D341Med (cell line): ENCODE data around the gene ISLR.

Experiments
- DNase-seq: peaks from one replicate; pipeline ENCODE4 v3.0.0; 2012; ENCODE audit warnings: low spot score

The ISLR gene

GRCh38 chr15:74171965-74172541 lies 1.5 kb upstream of the ISLR start:
- no peak for DNase-seq

GRCh38 chr15:74172701-74173379 lies 670 bp upstream of the ISLR start:
- peak; percentile 46 for DNase-seq

GRCh38 chr15:74174219-74174957 lies 878 bp downstream of the ISLR start:
- no peak for DNase-seq

GRCh38 chr15:74174958-74175253 lies 1.4 kb downstream of the ISLR start:
- DNase-seq: no peak

GRCh38 chr15:74175271-74176191 lies 2.0 kb downstream of the ISLR start:
- DNase-seq: no peak

GRCh38 chr15:74176262-74177214 lies 3.0 kb downstream of the ISLR start:
- DNase-seq: no peak

GRCh38 chr15:74178326-74179100 lies 5.0 kb downstream of the ISLR start:
- DNase-seq: no peak

GRCh38 chr15:74179101-74179841 lies 5.8 kb downstream of the ISLR start:
- no peak for DNase-seq

- DNase-seq: no peak
These were observed 6.7 kb downstream of the ISLR start for GRCh38 chr15:74179983-74180880.

GRCh38 chr15:74180881-74181602 lies 7.5 kb downstream of the ISLR start:
- no peak for DNase-seq

GRCh38 chr15:74182131-74182530 lies 8.6 kb downstream of the ISLR start:
- DNase-seq: no peak

GRCh38 chr15:74184582-74185091 lies 11.1 kb downstream of the ISLR start:
- no peak for DNase-seq

GRCh38 chr15:74185710-74186348 lies 12.3 kb downstream of the ISLR start:
- no peak for DNase-seq

GRCh38 chr15:74188216-74188615 lies 14.7 kb downstream of the ISLR start:
- DNase-seq: no peak

GRCh38 chr15:74191798-74192197 lies 18.3 kb downstream of the ISLR start:
- DNase-seq: no peak

GRCh38 chr15:74192751-74193150 lies 19.2 kb downstream of the ISLR start:
- DNase-seq: no peak

GRCh38 chr15:74193299-74193718 lies 19.8 kb downstream of the ISLR start:
- DNase-seq: no peak
